ENCODE results near the gene ZNF771. TPM values are rescaled to one million over a fixed set of nuclear protein-coding genes. Genes with fewer than 3 reads are reported as not detected.

Gene ZNF771
- total and polyA plus RNA-seq, 9 of the 15 experiments (the other 6 are each of a cell fraction or from before 2014, with no cell fraction given) = 1.5 to 12.6 (median 4.4) TPM

DNA sequence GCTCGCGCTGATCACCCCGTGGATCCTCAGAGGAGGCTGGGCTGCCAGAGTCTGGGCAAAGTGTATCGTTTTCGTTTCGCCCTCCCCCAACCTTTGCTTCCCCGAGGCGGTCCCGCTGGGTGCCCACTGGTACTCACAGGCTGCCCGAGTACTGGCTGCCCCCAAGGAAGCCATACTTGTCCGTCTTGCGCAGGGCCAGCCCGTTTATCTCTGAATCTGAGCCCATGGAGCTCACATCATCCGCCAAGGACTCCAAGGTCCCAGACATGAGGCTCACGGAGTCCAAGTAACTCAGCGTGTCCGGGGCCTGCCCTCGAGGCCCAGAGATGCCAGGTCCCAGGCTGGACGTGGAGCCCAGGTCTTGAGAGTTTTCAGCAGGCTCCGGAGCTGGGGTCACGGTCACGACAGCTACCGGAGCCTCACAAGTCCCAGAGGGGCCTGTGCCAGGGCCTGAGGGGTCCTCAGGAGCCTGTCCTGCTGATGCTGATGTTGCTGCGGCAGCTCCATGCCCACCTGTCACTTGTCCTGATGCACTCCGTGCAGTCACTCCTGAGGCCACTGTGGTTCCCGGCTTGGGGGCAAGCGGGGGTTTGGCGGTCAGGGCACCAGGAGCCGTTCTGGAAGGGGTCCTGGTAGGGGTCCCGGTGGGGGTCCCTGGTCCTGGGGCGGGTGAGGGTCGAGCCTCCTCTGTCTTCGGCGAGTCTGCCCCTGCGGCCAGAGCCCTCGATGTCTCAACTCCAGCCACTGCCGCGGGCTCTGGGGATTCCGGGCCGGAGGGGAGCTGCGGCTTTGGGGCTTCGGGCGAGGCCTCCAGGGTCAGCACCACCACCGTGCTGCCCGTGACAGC, 38.1 kb upstream of the ZNF771 start (continued):
- TF ChIP-seq, protein P1, sequence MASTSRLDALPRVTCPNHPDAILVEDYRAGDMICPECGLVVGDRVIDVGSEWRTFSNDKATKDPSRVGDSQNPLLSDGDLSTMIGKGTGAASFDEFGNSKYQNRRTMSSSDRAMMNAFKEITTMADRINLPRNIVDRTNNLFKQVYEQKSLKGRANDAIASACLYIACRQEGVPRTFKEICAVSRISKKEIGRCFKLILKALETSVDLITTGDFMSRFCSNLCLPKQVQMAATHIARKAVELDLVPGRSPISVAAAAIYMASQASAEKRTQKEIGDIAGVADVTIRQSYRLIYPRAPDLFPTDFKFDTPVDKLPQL (IDR thresholded peaks at IDR 0.05; ENCODE audit: extremely low read depth, insufficient read length) = no peak
- TF ChIP-seq HCFC1 (IDR thresholded peaks at IDR 0.05; ENCODE audit: low read depth, low read length) (no peak), ARID2 (IDR thresholded peaks at IDR 0.05) (no peak), YY1 (IDR thresholded peaks at IDR 0.05; ENCODE audit: borderline replicate concordance in 1 of 3, control insufficient read depth in 1 of 3, extremely low read depth in 1 of 3, insufficient read depth in 3 of 3, insufficient read length in 1 of 3, insufficient replicate concordance in 2 of 3, low read depth in 1 of 3, low read length in 2 of 3) (peak in 1 of 3 experiments; percentile 15), CHD1 (IDR thresholded peaks at IDR 0.05; ENCODE audit: low read length) (peak; percentile 68), SAP30 (IDR thresholded peaks at IDR 0.05; ENCODE audit: borderline replicate concordance, insufficient read depth, low read depth, low read length, poor library complexity, severe bottlenecking) (peak; percentile 74), NCOA2 (IDR thresholded peaks at IDR 0.05; ENCODE audit: partially characterized antibody in 2 of 2) (no peak), NRF1 (conservative IDR thresholded peaks at IDR 0.05 in 1 of 2, IDR thresholded peaks at IDR 0.05 in 1 of 2) (peak; percentile 73 to 79)
- TF ChIP-seq, protein P2, sequence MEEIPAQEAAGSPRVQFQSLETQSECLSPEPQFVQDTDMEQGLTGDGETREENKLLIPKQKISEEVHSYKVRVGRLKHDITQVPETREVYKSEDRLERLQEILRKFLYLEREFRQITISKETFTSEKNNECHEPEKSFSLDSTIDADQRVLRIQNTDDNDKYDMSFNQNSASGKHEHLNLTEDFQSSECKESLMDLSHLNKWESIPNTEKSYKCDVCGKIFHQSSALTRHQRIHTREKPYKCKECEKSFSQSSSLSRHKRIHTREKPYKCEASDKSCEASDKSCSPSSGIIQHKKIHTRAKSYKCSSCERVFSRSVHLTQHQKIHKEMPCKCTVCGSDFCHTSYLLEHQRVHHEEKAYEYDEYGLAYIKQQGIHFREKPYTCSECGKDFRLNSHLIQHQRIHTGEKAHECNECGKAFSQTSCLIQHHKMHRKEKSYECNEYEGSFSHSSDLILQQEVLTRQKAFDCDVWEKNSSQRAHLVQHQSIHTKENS (CRISPR knock-in tag; IDR thresholded peaks at IDR 0.05) = no peak
- TF ChIP-seq, protein P3, sequence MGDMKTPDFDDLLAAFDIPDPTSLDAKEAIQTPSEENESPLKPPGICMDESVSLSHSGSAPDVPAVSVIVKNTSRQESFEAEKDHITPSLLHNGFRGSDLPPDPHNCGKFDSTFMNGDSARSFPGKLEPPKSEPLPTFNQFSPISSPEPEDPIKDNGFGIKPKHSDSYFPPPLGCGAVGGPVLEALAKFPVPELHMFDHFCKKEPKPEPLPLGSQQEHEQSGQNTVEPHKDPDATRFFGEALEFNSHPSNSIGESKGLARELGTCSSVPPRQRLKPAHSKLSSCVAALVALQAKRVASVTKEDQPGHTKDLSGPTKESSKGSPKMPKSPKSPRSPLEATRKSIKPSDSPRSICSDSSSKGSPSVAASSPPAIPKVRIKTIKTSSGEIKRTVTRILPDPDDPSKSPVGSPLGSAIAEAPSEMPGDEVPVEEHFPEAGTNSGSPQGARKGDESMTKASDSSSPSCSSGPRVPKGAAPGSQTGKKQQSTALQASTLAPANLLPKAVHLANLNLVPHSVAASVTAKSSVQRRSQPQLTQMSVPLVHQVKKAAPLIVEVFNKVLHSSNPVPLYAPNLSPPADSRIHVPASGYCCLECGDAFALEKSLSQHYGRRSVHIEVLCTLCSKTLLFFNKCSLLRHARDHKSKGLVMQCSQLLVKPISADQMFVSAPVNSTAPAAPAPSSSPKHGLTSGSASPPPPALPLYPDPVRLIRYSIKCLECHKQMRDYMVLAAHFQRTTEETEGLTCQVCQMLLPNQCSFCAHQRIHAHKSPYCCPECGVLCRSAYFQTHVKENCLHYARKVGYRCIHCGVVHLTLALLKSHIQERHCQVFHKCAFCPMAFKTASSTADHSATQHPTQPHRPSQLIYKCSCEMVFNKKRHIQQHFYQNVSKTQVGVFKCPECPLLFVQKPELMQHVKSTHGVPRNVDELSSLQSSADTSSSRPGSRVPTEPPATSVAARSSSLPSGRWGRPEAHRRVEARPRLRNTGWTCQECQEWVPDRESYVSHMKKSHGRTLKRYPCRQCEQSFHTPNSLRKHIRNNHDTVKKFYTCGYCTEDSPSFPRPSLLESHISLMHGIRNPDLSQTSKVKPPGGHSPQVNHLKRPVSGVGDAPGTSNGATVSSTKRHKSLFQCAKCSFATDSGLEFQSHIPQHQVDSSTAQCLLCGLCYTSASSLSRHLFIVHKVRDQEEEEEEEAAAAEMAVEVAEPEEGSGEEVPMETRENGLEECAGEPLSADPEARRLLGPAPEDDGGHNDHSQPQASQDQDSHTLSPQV (IDR thresholded peaks at IDR 0.05) = 0 out of 2 replicates have a peak, but pooled peaks have one; percentile 21
- TF ChIP-seq, protein P4, sequence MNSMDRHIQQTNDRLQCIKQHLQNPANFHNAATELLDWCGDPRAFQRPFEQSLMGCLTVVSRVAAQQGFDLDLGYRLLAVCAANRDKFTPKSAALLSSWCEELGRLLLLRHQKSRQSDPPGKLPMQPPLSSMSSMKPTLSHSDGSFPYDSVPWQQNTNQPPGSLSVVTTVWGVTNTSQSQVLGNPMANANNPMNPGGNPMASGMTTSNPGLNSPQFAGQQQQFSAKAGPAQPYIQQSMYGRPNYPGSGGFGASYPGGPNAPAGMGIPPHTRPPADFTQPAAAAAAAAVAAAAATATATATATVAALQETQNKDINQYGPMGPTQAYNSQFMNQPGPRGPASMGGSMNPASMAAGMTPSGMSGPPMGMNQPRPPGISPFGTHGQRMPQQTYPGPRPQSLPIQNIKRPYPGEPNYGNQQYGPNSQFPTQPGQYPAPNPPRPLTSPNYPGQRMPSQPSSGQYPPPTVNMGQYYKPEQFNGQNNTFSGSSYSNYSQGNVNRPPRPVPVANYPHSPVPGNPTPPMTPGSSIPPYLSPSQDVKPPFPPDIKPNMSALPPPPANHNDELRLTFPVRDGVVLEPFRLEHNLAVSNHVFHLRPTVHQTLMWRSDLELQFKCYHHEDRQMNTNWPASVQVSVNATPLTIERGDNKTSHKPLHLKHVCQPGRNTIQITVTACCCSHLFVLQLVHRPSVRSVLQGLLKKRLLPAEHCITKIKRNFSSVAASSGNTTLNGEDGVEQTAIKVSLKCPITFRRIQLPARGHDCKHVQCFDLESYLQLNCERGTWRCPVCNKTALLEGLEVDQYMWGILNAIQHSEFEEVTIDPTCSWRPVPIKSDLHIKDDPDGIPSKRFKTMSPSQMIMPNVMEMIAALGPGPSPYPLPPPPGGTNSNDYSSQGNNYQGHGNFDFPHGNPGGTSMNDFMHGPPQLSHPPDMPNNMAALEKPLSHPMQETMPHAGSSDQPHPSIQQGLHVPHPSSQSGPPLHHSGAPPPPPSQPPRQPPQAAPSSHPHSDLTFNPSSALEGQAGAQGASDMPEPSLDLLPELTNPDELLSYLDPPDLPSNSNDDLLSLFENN (IDR thresholded peaks at IDR 0.05; ENCODE audit: low read depth in 2 of 2, low read length in 2 of 2) = no peak

Data from K562 (cell line).